T-helper 1 cell treated with Interleukin-12 subunit alpha and Interleukin-12 subunit beta and Interleukin-4 antibody, amounts not matched to agents 30 μg/mL and 1 μg/mL, for 36 hours (primary cell): ENCODE results near the gene ACTL7A.

Experiments
- H3K27ac Mint-ChIP-seq: one replicate; pipeline ENCODE4 v1.8.0; 2021; ENCODE audit warnings: mild to moderate bottlenecking, mixed read lengths
- H3K27me3 Mint-ChIP-seq: one replicate; pipeline ENCODE4 v1.8.0; 2021; ENCODE audit warnings: low read depth, mixed read lengths
- H3K36me3 Mint-ChIP-seq: one replicate; pipeline ENCODE4 v1.8.0; 2021; ENCODE audit warnings: low read depth, mixed read lengths
- H3K4me1 Mint-ChIP-seq: one replicate; pipeline ENCODE4 v1.8.0; 2021; ENCODE audit warnings: low read depth, mixed read lengths
- H3K4me3 Mint-ChIP-seq: one replicate; pipeline ENCODE4 v1.8.0; 2021; ENCODE audit warnings: mild to moderate bottlenecking, moderate library complexity, mixed read lengths
- H3K9me3 Mint-ChIP-seq: one replicate; pipeline ENCODE4 v1.8.0; 2021; ENCODE audit warnings: mixed read lengths

ACTL7A gene

DNA sequence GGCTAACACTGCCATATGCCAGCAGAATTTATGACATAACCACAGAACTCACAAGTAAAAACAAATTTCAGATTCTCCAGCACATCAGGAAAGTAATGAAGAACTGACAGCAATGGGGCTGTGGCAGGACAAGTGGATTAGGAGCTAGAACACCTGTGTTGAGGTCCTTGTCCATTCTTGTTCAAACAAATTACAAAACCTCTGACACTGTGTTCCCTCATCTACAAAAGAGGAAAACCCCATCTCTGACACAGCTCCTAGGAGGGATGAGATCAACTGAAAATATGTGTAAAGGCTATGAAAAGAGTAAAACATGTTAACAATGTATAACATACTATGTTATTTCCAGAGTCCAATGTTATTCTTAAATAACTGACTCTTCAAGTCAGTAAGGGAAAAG lies 48.3 kb downstream of the ACTL7A start:
- H3K36me3 Mint-ChIP-seq, result peaks cover 41% of the 10 kb centered on the region

DNA sequence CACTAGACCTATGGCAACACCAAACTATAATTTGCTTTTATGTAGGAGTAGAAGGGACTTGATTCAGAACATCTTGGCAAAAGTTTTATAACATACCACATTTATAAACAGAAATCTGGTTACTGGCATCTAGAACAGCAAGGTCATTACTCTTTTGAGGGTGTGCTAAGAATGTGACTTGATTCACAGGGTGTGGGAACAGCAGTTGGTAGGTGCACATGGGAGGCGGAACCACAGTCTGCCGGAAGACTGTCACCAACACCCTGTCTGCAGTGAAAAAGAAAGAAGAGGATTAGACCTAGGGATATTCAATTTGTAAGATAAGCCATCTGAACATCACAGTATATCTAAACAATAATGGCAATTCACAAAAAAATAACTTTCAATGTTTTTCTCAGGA lies 48.8 kb downstream of the ACTL7A start:
- Mint-ChIP-seq H3K4me1 (peaks cover 12% of the 10 kb centered on the region), H3K27me3 (no peaks in the 10 kb centered on the region), H3K27ac (no peak overlapping the region), H3K36me3 (peaks cover 45% of the 10 kb centered on the region), H3K9me3 (no peaks in the 10 kb centered on the region), H3K4me3 (no peak overlapping the region)

More for the DNA sequence above, 48.3 kb downstream of the ACTL7A start:
- Mint-ChIP-seq H3K4me1 (peaks cover 12% of the 10 kb centered on the region), H3K9me3 (no peaks in the 10 kb centered on the region), H3K27ac (no peak overlapping the region), H3K27me3 (no peaks in the 10 kb centered on the region), H3K4me3 (no peak overlapping the region)

DNA sequence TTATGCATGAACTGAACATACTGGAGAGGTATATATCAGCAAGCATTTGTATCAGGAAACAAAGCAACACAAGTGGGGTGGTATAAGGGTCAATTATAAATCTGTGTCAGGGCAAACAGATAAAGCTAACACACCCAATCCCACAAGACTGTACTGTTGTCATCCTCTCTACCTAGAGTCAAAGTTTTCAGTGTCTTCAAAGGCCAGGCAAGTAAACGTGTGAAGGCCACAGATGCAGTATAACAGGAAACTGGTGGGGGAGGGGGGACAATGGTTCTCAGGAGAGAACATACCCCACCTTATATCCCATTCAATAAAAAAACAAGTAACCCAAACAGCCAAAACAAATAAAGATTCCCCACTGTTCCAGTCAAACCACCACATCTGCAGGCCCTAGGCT lies 49.8 kb downstream of the ACTL7A start:
- H3K4me3 Mint-ChIP-seq, result no peak overlapping the region
- peaks cover 46% of the 10 kb centered on the region for H3K36me3 Mint-ChIP-seq

More for the DNA sequence above, 49.8 kb downstream of the ACTL7A start:
- Mint-ChIP-seq H3K9me3 (no peaks in the 10 kb centered on the region), H3K27ac (peak overlapping the region; percentile 51), H3K4me1 (peaks cover 12% of the 10 kb centered on the region), H3K27me3 (no peaks in the 10 kb centered on the region)
